ENCODE measurements around the gene DDX1.

Gene DDX1

DNA sequence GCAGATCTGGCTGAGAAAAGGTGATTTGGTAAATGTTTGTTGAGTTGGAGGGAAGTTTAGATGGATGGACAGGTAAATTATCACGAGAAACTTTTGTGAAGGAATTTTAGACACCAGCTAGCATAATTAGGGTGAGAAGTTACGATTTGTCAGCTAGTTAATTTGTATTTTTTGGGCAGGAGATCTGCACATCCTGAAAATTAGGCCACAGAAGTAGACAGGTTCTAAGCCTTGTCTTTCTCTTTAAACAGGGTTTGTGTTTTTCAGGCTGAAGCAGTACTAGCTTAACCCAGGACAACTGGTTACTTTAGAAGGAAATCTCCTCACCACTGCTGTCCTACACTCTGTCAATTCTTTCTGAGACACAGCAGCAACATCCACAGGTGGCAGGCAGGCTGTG is 49.1 kb downstream of the DDX1 start:
- Histone ChIP-seq H3K27ac (no peak overlapping the region), H3K4me3 (no peak overlapping the region)

DNA sequence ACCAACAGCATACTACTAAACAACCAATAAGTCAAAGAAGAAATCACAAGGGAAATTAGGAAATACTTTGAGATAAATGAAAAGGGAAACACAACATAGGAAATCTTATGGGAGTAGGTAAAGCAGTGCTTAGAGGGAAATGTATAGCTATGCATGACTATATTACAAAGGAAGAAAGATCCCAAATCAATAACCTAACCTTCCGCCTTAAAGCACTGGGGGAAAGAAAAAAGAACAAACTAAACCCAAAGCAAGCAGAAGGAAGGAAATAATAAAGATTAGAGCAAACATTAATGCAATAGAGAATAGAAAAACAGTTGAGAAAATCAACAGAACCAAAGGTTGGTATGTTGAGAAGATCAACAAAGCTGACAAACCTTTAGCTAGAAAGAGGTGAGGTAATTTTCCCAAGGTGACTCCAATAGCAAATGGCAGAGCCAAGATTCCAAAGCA is 49.9 kb downstream of the DDX1 start:
- Histone ChIP-seq H3K4me3 (no peak overlapping the region), H3K27ac (no peak overlapping the region)

DNA sequence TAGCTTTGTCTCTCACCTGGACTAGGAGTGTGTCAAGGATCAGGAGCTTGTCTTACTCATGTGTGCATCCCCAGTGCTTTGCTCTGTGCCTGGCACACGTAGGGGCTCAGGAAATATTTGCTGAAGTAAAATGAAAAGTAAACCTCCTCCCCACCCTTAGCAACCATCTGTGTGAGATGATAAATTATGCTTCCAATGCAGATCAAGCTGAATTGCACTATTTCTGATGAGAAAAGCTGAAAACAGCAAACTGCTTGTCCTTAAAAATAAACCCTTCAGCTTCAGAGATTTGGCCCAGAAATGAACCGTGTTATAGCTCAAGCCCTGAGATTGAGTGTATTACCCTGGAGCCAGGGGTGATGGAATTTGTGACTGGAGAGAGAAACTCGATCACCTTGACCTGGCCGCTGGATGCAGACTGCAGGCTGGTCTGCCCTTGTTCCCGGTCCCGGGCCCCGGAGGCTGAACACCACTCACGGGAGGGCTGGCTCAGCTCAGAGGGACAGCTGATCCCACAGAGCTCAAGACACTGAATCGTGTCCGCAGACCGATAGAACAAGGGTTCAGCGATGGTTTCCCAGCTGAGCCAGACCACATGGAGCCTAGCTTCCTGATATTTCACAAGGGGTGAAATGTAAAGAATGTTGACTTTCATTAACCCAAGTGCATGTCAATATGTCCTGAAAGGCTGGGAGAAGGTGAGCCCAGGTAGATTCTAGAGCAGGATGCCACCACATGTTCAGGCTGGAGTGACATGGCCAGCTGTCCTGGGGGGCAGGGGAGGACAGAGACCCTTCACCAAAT is 50.5 kb downstream of the DDX1 start:
- Histone ChIP-seq H3K4me3 (no peak overlapping the region), H3K27ac (no peak overlapping the region)

DNA sequence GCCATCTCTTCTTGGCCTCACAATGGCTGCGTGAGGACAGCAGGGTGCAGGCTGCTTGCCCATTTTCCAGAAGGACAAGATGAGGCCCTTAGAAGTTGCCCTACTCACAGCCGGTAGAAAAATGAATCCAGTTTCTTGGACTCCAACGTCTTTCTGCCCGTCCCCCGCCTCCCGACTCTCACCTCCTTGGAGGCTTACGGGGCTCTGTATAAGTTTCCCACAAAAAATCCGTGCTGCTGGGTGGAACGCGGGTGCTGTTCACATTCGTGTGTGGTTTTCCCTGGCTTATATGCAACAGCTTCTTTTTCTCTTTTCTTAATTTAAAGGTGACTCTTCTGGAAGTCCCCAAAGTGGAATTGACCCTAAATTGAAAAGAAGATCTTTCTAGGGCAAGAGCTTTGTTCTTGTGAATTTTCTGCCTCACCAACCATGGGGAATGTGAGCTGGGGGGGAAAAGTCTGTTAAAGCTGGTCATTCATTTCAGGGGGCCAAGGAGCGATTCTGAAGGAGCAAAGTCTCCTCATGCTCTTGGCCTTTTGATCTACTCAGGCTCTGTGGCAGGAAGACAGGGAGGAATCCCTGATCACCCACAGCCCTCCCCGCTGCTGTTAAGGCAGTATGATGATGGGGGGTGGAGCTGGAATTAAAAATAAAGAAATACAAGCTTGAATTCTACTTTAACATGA is 51.3 kb downstream of the DDX1 start:
- Histone ChIP-seq H3K4me3 (no peak overlapping the region), H3K27ac (no peak overlapping the region)

DNA sequence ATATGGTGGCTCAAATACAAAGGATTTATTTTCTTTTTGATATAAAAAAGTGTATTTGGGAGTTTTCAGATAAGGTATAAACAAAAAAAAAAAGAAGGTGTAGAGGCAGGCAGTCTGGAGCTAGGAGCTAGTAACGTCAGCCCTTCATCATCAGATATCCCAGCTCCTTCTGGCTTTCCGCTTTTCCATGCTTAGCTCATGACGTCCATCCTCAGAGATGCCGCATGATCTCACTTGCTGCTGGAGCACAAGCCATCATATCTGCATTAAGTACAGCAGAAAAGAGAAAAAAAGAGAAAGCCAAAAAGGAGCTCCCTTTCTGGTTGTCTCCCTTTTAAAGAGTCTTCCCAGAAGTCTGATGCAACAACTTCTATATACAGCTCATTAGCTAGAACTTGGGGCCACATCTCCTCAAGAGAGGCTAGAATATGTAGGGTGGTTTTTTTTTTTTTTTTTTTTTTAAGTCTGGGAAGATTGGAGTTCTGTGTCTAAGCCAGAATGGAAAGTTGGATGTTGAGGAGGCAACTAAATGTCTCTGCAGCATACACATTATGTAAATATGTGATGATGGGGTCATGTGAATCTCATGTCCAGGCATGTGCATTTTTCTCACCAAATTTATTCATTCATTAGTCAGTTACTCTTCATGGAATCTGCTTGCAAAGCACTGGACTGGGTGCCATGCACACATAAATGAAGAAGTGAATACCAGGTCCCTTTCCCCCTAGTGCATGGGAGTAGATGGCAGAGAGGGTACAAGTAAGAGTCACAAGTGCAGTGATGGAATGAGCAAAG is 52.3 kb downstream of the DDX1 start:
- no peak overlapping the region for H3K27ac ChIP-seq
- H3K4me3 ChIP-seq: no peak overlapping the region

DNA sequence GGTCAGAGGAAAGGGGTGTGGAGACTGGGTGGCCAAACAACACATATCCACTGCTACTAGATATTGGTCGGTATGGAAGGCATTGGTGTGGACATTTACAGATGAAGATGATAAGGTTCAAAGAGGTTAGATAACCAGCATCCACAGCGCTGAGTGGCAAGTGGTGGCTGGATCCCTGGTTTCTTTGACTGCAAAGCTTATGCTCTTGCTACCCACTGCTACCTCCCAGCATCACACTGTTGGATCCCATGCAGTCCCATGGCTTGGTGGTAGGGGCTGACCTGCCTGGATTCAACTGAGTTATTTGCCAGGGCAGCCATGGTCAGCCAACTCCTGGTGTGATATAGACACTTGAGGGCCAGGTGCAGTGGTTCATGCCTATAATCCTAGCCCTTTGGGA is 53.6 kb downstream of the DDX1 start:
- Histone ChIP-seq H3K4me3 (no peak overlapping the region), H3K27ac (no peak overlapping the region)

DNA sequence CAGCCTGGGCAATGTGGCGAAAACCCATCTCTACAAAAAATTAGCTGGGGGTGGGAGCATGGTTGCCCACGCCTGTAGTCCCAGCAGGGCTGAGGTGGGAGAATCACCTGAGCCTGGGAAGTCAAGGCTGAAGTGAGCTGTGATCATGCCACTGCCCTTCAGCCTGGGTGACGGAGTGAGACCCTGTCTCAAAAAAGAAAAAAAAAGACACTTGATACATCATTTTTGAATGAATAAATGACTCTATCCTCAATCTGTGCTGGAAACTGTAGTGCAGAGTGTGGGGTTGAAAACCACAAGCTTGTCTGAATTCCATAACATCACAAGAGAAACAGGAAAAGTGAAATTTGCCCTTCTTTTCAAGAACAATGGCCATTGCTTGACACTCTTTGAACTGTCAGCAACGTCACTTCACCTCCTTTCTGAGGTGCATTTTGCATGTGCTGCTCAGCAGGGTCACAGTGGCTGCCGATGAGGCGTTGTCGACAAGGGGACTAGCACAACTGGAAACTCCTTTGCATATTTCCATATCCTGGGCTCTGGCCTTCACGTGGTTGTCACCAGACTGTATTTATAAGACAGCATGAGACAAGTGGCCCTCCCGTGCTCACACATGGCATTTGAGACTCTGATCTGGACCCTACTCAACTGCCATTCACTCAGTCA is 54.2 kb downstream of the DDX1 start:
- Histone ChIP-seq H3K27ac (no peak overlapping the region), H3K4me3 (no peak overlapping the region)

DNA sequence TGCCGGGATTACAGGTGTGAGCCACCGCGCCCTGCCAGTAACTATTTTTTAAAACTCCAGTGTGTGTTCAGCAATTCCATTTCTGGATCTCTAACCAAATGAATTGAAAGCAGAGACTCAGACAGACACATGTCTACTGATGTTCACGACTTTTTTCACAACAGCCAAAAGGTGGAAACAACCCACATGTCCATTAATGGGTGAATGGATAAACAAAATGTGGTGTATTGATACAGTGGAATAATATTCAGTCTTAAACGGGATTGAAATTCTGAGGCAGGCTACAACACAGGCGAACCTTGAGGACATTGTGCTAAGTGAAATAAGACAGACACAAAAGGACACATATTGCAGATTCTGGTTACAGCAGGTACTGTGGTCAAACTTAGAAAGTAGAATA is 55.0 kb downstream of the DDX1 start:
- H3K27ac ChIP-seq: no peak overlapping the region

DNA sequence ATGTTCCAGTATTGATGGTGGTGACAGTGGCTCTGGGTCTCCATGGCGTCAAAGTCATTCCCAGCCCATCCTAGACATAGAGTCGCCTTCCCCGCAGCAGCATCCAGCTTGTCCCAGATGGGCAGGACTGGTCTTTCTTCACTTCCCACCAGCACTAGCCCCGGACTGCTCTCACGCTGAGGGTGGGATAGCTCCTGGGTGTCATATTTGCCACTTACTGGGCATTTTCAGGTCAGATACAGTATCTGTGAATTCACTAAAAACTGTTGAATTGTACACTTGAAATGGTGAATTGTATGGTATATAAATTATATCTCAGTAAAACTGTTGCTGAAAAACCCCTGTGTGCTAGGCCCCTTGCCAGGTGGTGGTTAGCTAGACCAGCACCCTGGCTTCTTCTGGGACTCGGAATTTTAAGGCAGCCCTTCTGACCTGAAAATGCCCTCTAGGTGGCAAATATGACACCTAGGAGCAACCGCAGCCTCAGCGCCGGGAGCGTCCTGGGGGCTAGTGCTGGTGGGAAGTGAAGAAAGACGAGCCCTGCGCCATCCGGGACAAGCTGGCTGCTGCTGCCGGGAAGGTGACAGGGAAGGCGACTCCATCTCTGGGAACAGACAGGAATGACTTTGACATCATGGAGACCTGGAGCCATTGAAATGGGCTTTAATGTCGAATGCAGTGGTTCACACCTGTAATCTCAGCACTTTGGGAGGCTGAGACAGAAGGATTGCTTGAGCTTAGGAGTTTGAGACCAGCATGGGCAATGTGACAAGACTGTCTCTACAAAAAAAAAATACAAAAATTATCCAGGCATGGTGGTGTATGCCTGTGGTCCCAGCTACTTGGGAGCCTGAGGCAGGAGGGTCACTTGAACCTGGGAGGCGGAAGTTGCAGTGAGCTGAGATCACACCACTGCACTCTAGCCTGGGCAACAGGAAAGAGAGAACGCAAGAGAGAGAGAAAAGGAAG is 56.2 kb downstream of the DDX1 start:
- no peak overlapping the region for H3K27ac ChIP-seq

More for the DNA sequence above, 55.0 kb downstream of the DDX1 start:
- H3K4me3 ChIP-seq: no peak overlapping the region

DNA sequence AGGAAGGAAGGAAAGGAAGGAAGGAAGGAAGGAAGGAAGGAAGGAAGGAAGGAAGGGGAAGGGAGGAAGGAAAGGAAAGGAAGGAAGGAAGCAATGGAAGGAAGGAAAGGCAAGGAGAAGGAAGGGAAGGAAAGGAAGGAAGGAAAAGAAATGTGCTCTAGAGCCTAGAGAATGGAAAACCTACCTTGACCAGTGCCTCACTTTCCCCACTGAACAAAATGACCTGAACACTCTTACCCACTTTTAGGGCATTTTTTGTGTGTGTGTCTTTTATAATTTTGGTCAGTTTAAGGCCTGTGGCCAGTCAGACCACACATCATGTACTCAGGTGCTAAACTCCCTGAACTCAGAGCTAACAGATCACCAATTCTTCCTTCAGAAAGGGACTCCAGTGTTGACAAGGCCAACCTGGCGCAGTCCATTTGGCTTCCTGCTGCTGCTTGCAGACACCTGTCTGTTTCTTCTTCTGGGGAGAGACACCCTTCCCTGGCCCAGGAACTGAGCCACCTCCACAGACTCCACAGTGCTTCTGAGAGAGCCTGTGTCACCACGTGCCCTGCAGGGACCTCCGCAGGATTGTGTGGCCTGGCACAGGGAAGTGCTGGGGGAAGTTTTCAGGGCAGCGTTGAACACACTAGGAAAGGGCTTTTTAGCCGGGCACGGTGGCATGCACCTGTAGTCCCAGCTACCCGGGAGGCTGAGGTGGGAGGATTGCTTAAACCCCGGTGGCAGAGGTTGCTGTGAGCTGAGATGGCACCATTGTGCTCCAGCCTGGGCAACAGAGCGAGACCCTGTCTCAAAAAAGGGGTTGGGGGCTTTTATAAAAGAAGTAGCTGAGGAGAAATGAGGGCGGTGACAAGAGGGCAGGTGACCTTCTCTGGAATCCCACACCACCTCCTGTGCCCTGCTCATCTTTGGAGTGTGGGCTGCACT is 57.2 kb downstream of the DDX1 start:
- Histone ChIP-seq H3K27ac (no peak overlapping the region), H3K4me3 (no peak overlapping the region)

More for the DNA sequence above, 56.2 kb downstream of the DDX1 start:
- no peak overlapping the region for H3K4me3 ChIP-seq

DNA sequence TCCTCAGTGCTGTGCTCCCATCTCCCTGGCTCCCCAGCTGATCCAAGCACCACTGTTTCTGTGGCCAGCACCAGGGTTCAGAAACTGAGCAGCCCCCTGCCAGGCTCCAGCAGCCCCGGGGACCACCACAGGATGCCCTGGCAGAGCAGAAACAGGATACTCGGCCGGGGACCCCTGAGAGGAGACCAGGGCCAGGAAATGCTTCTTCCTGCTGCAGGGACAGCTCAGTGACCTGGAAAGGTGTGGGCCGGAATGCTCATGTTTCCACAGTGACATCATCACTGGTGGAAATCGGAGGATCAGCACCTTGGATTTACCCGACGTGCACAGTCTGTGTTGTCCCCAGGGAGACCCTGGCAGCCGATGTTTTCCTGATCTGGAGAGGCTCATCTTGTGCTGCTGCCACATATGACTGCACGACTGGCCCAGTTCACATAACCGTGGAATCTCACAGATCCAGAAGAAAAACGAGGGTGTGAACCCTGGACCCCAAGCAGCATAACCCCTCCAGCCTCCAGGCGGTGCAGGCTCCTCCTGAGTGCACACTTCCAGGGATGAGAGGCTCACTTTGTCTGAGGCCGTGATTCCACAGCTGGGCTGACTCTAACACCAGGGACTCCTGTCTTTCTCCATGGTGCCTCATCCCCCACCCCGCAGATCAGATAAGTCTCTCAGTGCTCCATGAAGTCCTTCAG is 58.0 kb downstream of the DDX1 start:
- H3K27ac ChIP-seq: no peak overlapping the region
- no peak overlapping the region for H3K4me3 ChIP-seq

DNA sequence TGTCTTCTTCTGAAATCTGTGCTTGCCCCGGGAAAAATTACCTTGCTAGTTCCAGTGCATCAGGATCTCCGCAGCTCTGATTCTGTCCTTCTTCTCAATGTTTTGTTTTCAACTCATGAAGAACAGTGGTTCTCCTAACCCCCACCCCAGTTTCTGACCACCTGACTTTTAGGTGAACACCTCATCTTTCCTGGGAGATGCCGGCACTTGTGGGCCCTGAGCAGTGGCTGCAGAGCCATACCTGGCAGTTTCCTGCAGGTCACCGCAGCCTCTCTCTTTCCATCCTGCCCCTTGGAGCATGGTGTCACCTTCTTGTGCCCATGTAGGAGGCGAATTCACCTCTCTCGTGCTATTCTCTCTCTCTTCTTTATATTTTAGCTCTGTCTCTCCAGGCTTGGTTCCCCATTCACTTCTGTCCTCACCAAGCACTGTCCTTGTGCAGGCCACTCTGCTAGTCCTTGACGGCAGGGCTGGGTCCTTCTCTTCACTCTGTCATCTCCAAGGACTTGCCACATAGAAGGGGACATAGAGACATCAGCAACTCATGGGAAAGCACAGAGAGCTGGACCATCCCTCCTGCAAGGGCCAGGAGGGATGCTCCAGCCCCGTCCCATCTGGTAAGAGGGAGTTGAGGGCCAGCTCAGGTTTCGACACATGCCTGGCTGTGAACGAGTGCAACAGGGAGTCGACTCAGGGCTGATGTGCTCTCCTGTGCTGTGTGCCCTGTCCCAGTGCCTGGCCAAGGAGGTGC is 59.1 kb downstream of the DDX1 start:
- no peak overlapping the region for H3K27ac ChIP-seq

DNA sequence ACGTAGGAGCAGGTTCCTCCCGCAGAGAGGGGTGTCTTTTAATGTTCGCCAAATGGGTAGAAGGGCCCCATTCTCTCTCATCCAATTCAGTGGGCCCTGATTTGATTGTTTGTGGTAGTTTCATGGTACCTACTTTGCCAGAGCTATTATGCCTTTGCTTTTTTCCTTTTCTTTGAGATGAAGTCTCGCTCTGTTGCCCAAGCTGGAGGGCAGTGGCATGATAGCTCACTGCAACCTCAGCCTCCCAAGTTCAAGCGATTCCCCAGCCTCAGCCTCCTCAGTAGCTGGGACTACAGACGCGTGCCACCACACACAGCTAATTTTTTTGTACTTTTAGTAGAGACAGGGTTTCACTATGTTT is 59.7 kb downstream of the DDX1 start:
- no peak overlapping the region for H3K4me3 ChIP-seq
- no peak overlapping the region for H3K27ac ChIP-seq

More for the DNA sequence above, 59.1 kb downstream of the DDX1 start:
- no peak overlapping the region for H3K4me3 ChIP-seq

DNA sequence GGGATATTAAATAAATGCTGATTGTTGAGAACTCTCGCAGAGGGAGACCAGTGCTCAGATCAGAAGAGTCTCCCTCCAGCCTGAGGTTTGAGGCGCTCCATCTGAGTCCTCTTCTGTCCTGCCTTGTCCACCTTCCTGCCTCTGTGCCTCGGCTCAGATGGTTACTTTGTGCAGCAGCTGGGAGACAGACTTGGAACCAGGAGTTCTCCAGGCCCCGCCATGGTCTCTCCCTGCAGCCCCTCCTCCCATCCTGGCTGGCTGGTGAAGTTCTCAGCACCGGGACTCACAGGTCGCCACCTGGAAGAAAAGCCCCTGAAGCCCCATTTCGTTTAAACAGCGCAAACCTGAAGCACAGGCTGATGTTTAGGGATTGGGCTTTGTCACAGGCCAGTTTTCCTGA is 60.6 kb downstream of the DDX1 start:
- Histone ChIP-seq H3K27ac (no peak overlapping the region), H3K4me3 (no peak overlapping the region)

DNA sequence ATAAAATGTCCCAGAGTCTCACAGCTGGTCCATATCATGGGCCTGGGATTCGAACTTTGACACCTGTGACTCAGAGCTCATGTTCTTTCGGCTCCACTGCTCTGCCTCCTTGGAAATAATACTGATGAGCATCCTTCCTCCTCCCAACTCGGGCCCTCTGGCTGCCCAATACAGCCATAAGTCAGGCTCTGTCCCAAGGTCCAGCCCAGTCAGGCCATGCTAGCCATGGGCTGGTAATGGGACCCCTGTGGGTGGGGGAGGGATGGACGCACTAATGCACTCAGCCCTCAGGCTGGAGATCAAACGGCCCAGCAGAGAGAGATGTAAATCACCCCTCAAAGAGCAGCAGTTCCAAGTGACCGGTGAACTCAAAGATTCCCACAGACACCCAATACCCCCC is 61.1 kb downstream of the DDX1 start:
- no peak overlapping the region for H3K27ac ChIP-seq
- no peak overlapping the region for H3K4me3 ChIP-seq

DNA sequence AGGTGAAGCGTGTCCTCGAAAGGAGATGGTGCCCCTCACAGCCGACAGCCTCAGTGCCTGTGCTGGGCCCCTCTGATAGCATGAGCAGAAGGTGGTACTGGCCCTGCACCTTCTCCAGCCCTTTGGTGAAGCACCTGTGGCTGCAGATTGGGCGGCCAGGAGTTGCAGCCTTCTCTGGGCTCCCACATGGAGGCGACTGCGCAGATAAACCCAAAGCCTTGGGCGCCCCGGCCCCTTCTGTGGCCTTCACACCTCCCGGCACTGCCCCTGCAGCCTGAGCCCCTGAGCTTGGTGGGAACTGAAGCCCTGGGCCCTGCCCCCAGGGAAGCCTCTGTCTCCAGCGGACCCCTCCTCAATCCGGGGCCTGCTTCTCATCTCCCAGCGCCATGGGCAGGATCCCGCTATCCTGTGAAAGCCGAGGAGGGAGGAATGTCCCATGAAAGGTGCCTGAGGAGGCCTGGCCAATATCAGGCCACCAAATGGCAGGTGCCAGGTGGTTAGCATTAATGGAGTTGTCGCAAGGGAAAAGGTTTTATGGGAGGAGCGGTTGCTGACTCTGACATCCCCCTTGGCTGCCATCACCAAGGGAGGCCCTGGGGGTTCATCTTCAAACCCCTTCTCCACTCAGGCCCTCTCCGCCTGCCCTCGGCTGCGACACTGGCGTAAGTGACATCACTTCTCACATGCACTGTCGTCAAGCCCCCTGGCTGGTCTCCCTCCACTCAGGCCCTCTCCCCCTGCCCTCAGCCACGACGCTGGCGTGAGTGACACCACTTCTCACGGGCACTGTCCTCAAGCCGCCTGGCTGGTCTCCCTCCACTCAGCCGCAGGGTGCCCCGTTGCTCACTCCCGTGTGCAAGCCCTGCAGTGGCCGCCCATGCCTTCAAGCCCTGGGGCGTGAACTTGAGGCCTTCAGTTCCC is 62.4 kb downstream of the DDX1 start:
- no peak overlapping the region for H3K27ac ChIP-seq
- H3K4me3 ChIP-seq: no peak overlapping the region
